Large intestine (tissue), 3 donors: ENCODE measurements around the gene ARNT2. TPM values are rescaled to one million over a fixed set of nuclear protein-coding genes. Genes with fewer than 3 reads are reported as not detected.

Experiments
- DNase-seq, 2 donors: peaks; one replicate each; pipeline versions ENCODE4 v3.0.0 to v3.0.0-alpha.2; 2013
- H3K27ac ChIP-seq: one replicate; pipeline ENCODE4 v1.5.1; 2013; ENCODE audit warnings: low read length
- H3K27me3 ChIP-seq: 2 replicates; pipeline ENCODE4 v1.6.1; 2013; ENCODE audit warnings: low read length; ENCODE audit not compliant: control insufficient read depth, insufficient read depth
- H3K36me3 ChIP-seq: 2 replicates; pipeline ENCODE4 v1.6.1; 2013; ENCODE audit warnings: low read length; ENCODE audit not compliant: control insufficient read depth, insufficient read depth
- H3K4me1 ChIP-seq: one replicate; pipeline ENCODE4 v1.6.1; 2013; ENCODE audit warnings: low read length; ENCODE audit not compliant: control insufficient read depth, insufficient read depth
- H3K4me3 ChIP-seq: one replicate; pipeline ENCODE4 v1.5.1; 2013; ENCODE audit warnings: low read length
- H3K9me3 ChIP-seq: one replicate; pipeline ENCODE4 v1.6.1; 2013; ENCODE audit warnings: mild to moderate bottlenecking, low read depth, low read length, moderate library complexity; ENCODE audit not compliant: control insufficient read depth
- WGBS: methylation state at CpG from one replicate; pipeline ENCODE4 v1.1.5; 2013; ENCODE audit warnings: low lambda C conversion rate; ENCODE audit not compliant: insufficient coverage; 5-methylcytosine and 5-hydroxymethylcytosine counted together
- polyA plus RNA-seq: library from polyadenylated mRNA; unstranded; fragments of 120-200 nt; gene quantifications from one replicate; pipeline ENCODE4 v1.2.1, GENCODE V29; 2013

ARNT2 gene
- polyA plus RNA-seq, 1 donor: 8.0 TPM

DNA sequence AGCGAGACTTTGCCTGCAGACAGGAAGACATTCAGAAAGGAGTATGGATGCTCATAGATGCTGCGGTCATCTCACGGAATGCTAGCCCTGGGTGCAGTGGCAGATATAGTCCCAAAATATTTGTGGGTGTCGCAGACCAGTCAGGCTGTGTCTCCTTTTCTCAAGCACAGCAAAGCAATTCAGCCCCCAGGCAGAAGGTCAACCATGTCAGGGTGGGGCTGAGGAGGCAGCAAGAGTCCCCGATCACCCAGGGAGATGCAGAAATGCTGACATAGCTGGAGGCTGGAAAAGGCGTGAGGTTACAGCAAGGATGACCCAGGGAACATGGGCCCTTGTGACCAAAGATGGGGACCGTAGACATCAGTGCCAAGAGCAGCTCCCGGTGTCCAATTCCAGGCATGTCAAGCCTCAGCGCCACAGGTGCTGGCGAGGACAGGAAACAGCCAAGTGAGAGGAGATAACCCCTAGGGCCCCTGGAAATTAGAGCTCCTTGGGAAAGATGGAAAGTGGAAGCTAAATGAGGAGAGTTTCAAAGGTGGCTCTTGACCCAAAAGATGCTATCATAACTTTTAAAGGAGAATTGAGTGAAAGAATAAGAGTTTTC is 209.7 kb downstream of the ARNT2 start:
- no peak overlapping the region for H3K4me3 ChIP-seq
- WGBS: no CpG with 5 or more reads among the region's 10 CpGs
- DNase-seq: no peak
- no peaks in the 10 kb centered on the region for H3K27me3 ChIP-seq
- H3K36me3 ChIP-seq: no peaks in the 10 kb centered on the region
- no peaks in the 10 kb centered on the region for H3K4me1 ChIP-seq
- H3K27ac ChIP-seq: no peak overlapping the region
- H3K9me3 ChIP-seq: no peaks in the 10 kb centered on the region

DNA sequence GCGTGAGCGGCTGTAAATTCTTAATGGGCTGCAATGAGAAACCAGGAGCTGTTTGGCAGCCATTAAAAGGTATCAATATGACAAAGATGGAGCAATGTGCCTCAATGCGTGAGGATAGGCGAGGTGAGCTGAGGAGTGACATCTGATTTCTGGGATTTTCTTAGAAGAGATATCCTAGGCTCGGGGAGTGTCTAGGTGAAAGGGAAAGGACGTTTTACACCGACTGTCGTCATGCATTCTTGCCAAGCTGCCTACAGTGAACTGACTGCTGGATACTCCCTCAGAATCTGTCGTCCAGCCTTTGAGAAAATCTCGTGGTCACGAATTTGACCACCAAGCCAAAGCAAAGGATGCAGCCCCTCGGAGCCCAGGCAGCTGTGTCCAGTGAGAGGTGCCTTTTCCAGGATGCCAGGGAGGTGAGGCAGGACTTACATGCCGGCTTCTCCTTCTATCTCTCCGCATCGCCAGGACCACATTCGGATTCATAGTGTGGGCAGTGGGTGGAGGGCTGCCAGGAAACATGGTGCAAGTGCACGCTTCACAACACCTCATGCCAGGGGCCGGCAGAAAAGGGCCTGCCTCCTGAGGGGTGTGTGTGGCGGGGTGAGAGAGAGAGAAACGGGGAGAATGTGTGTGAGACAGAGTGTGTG is 210.7 kb downstream of the ARNT2 start:
- 82% methylated on average over 8 of the region's 20 CpGs for WGBS
- no peaks in the 10 kb centered on the region for H3K4me1 ChIP-seq
- H3K27ac ChIP-seq: no peak overlapping the region
- no peaks in the 10 kb centered on the region for H3K27me3 ChIP-seq
- H3K9me3 ChIP-seq: no peaks in the 10 kb centered on the region
- DNase-seq: no peak
- H3K4me3 ChIP-seq: no peak overlapping the region
- H3K36me3 ChIP-seq: no peaks in the 10 kb centered on the region

DNA sequence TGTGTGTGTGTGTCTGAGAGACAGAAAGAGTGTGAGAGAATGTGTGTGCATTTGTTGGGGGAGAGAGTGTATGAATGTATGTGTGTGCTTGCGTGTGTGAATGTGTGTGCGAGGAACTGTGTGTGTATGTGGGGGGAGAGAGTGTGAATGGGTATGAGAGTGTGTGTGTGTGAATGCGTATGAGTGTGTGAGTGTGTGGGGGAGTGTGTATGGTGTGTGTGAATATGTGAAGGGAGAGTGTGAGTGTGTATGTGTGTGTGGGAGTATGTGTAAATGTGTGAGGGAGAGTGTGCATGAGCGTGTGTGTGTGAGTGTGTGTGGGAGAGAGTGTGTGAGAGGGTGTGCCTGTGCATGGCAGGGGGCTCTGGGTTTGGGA is 211.2 kb downstream of the ARNT2 start:
- H3K9me3 ChIP-seq: no peaks in the 10 kb centered on the region
- no peak overlapping the region for H3K27ac ChIP-seq
- H3K4me3 ChIP-seq: no peak overlapping the region
- 100% methylated on average over 1 of the region's 4 CpGs for WGBS
- H3K4me1 ChIP-seq: no peaks in the 10 kb centered on the region
- H3K36me3 ChIP-seq: no peaks in the 10 kb centered on the region
- H3K27me3 ChIP-seq: no peaks in the 10 kb centered on the region
- no peak for DNase-seq

DNA sequence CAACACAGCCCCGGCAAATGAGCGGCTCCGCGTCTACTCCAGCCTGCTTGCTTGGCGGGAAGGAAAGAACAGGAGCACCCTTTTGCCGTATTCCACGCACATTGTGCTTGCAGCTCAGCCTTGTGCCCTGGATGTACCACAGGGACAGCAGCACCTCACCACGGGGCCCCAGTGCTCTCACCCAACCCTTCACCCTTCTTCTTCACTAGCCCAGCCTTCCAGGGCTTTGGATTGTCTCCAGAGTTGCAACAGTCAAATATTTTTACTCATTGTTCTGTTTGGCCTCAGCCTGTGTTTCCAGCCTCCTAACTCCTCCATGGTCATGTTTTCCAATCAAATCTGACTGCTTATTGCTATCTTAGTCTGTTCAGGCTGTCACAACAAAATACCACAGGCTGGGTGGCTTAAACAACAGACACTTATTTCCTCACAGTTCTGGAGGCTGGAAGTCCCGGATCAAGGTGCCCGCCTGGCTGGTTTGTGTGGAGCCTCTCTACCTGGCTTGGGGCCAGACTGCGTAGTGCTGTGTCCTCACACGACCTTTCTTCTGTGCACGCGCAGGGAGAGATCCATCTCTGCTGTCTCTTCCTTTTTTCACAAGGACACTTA is 211.7 kb downstream of the ARNT2 start:
- no CpG with 5 or more reads among the region's 14 CpGs for WGBS
- peak in 1 of 2 donors; percentile 21 for DNase-seq
- no peaks in the 10 kb centered on the region for H3K36me3 ChIP-seq
- no peak overlapping the region for H3K27ac ChIP-seq
- no peaks in the 10 kb centered on the region for H3K9me3 ChIP-seq
- no peak overlapping the region for H3K4me3 ChIP-seq
- H3K27me3 ChIP-seq: no peaks in the 10 kb centered on the region
- no peaks in the 10 kb centered on the region for H3K4me1 ChIP-seq

DNA sequence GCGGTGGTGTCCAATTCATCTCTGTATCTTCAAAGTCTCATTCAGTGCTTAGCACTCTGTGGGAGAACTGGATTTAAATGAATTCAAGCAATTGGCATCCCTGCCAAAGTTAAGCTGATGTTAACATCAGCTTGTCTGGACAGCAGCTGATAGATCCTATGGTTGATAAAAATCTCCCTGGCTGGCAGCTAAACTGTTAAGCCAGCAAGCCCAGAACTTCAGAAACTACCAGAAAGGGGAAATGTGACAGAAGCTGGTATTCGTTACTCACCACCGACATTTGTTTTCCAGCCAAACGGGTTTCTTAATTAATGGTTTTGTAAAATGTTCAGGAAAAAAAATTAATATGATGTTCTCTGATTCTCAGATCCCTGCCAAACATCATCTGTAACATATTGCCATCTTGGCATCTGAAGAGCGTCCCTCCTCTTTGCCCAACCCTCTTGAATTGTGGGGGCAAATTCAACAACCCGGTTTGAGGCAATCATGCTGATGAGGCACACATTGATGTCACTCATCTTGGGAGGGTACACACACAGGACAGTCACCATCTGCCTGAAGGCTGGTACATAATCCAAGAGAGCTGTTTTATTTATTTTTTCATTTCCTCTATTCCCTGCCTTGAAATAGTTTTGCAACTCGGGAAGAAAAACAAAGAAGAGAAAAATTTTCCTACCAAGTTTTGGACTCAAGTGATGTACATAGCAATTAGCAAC is 214.7 kb downstream of the ARNT2 start:
- no peak for DNase-seq
- Histone ChIP-seq H3K4me3 (no peak overlapping the region), H3K4me1 (no peaks in the 10 kb centered on the region), H3K27ac (no peak overlapping the region), H3K9me3 (no peaks in the 10 kb centered on the region), H3K27me3 (no peaks in the 10 kb centered on the region), H3K36me3 (no peaks in the 10 kb centered on the region)
- 100% methylated on average over 1 of the region's 7 CpGs for WGBS

DNA sequence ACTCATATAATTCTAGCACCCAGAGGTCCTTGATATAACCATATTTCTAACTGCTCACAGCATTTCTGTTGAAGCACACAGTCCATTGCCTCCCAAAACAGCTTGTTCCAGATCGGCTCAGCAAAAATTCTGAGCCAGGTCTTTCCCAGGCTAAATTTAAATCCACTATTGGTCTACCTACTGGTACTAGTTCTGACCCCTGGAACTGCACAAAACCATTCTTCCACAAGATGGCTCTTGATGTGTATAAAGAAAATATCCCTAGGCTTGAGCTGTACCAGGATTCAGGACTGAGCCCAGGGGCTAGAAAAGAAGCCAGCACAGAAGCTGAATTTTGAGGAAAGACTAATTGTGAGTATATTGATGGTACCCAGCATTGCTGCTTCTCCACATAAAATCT is 215.5 kb downstream of the ARNT2 start:
- DNase-seq: peak in 1 of 2 donors; percentile 23

DNA sequence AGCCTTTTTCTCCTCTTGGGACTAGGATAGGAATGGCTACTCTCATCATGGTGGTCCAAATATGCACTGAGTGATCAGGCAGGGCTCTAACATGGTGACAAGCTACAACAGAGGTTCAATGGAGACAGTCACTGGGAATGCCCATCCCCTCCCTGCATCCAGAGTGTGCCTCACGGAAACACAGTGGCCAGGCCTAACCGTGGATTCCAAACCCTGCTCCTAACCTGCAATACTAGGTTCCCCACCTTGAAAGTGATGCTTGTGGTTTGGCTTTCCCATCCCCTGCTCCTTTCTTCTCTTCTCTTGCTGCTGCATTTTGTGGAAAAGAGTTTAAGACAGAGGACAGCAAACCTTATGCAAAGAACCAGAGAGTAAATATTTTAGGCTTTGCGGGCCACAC is 216.0 kb downstream of the ARNT2 start:
- H3K36me3 ChIP-seq: no peaks in the 10 kb centered on the region

More for the DNA sequence above, 215.5 kb downstream of the ARNT2 start:
- no peak overlapping the region for H3K4me3 ChIP-seq
- no CpG with 5 or more reads among the region's 1 CpG for WGBS
- no peak overlapping the region for H3K27ac ChIP-seq
- H3K4me1 ChIP-seq: no peaks in the 10 kb centered on the region
- no peaks in the 10 kb centered on the region for H3K9me3 ChIP-seq
- H3K27me3 ChIP-seq: no peaks in the 10 kb centered on the region
- H3K36me3 ChIP-seq: no peaks in the 10 kb centered on the region

DNA sequence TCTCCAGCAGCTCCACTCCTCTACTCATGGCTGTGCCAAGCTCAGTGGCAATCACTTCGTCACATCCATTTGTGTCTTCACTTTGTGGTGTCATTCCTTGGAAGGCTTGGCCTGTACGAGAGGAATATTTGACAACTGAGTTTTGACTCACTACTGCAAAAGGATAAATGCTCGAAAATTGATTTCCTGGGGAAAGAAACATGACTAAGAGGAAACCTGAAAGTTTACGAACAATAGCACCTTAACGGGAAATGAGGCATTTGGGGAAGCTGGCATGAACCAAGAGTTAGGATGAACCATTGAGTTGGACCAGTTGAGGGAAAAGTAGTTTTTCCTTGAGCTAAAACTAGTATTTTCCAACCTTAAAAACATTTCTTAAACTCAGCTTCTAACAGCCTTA is 216.7 kb downstream of the ARNT2 start:
- Histone ChIP-seq H3K4me1 (no peaks in the 10 kb centered on the region), H3K27ac (no peak overlapping the region), H3K36me3 (no peaks in the 10 kb centered on the region), H3K27me3 (no peaks in the 10 kb centered on the region), H3K9me3 (no peaks in the 10 kb centered on the region), H3K4me3 (no peak overlapping the region)
- WGBS: 93% methylated on average over 3 of the region's 5 CpGs
- DNase-seq: no peak

More for the DNA sequence above, 216.0 kb downstream of the ARNT2 start:
- WGBS: 100% methylated on average over 1 of the region's 3 CpGs
- Histone ChIP-seq H3K27ac (no peak overlapping the region), H3K4me1 (no peaks in the 10 kb centered on the region), H3K9me3 (no peaks in the 10 kb centered on the region), H3K27me3 (no peaks in the 10 kb centered on the region), H3K4me3 (no peak overlapping the region)
- no peak for DNase-seq

DNA sequence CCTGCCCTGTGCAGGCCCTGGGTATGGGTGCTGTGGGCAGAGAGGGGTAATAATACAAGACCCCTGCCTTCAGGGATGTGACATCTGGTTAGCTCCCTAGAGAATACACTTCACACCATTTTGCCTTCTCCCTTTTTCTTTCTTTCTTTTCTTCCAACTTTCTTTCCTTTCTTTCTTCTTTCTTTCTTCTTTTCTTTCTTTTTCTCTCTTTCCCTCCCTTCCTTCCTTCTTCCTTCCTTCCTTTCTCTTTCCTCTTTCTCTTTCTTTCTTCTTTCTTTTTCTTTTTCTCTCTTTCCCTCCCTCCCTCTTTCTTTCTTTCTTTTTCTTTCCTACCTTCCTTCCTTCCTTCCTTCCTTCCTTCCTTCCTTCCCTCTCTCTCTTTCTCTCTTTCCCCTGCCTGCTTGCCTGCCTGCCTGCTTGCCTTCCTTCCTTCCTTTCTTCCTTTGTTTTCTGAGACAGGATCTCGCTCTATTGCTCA is 222.5 kb downstream of the ARNT2 start:
- Histone ChIP-seq H3K4me3 (no peak overlapping the region), H3K9me3 (no peaks in the 10 kb centered on the region), H3K36me3 (no peaks in the 10 kb centered on the region), H3K27me3 (no peaks in the 10 kb centered on the region), H3K27ac (no peak overlapping the region), H3K4me1 (no peaks in the 10 kb centered on the region)
- WGBS: no CpG with 5 or more reads among the region's 1 CpG
- DNase-seq: no peak

DNA sequence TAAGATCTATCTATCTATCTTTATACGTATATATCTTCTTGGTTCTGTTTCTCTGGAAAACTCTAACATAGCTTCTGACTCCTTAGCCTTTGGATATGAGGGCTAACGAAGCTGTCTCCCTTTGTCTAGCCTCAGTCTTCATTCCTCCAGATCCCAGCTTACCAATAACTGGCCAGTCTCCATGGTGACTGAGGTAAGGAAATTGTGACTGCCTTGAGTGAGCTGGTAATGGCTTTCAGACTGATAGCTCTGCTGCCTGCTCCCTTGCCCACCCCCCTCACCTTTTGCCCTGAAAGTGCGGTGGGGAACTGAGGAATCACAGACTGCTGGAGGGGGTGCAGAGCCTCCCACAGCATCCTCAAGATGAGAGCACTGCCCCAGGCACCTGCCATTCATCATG is 225.2 kb downstream of the ARNT2 start:
- H3K4me1 ChIP-seq: no peaks in the 10 kb centered on the region
- no peaks in the 10 kb centered on the region for H3K27me3 ChIP-seq
- no peak for DNase-seq
- H3K36me3 ChIP-seq: no peaks in the 10 kb centered on the region
- WGBS: 100% methylated on average over 1 of the region's 3 CpGs
- H3K4me3 ChIP-seq: no peak overlapping the region
- no peak overlapping the region for H3K27ac ChIP-seq
- H3K9me3 ChIP-seq: no peaks in the 10 kb centered on the region
